Measurements from ENCODE around the gene TBKBP1. TPM values are rescaled to one million over a fixed set of nuclear protein-coding genes. Genes with fewer than 3 reads are reported as not detected.
A peak's percentile ranks its signal among the peaks of the same experiment; 100 is the strongest.

The TBKBP1 gene
- polyA plus RNA-seq, 3 donors = 0.22 to 7.7 (median 0.45) TPM

GRCh38 chr17:47653442-47653841 lies 40.5 kb upstream of the TBKBP1 start:
- peaks cover 30% of the 10 kb centered on the region for H3K4me1 Mint-ChIP-seq

GRCh38 chr17:47654991-47655390 lies 39.0 kb upstream of the TBKBP1 start:
- Mint-ChIP-seq H3K4me3 (no peak overlapping the region), H3K9me3 (no peaks in the 10 kb centered on the region), H3K27ac (peak overlapping the region in 3 of 7 donors; percentile 28 to 52 (median 31)), H3K4me1 (peaks cover 33% of the 10 kb centered on the region), H3K27me3 (ENCODE audit: low read depth in 3 of 3) (peaks cover 0 to 2% (median 0%) of the 10 kb centered on the region in 3 donors), H3K36me3 (peaks cover 63 to 74% of the 10 kb centered on the region in 2 donors)
- Histone ChIP-seq H3K4me1 (ENCODE audit: control insufficient read depth in 1 of 2, insufficient read depth in 2 of 2, low read length in 2 of 2) (peaks cover 32 to 48% of the 10 kb centered on the region in 2 donors), H3K9ac (ENCODE audit: insufficient read depth, low read length, poor library complexity, severe bottlenecking) (no peak overlapping the region), H3K4me2 (replicated peaks; ENCODE audit: extremely low read depth, low read length, poor library complexity, severe bottlenecking) (no peak overlapping the region), H3K4me3 (replicated peaks in 1 of 3; ENCODE audit: low read depth in 2 of 3, low read length in 3 of 3) (no peak overlapping the region), H3K9me3 (replicated peaks in 1 of 2; ENCODE audit: control insufficient read depth in 1 of 2, insufficient read depth in 1 of 2, low read length in 2 of 2) (no peaks in the 10 kb centered on the region), H3K79me2 (ENCODE audit: insufficient read depth, low read length) (peaks cover 86% of the 10 kb centered on the region), H3K36me3 (replicated peaks in 1 of 2; ENCODE audit: control insufficient read depth in 1 of 2, insufficient read depth in 2 of 2, low read length in 2 of 2) (peaks cover 70 to 78% of the 10 kb centered on the region in 2 donors), H3K27ac (ENCODE audit: low read depth in 1 of 2, low read length in 2 of 2) (peak overlapping the region in 1 of 2 donors; percentile 57), H2AFZ (ENCODE audit: insufficient read depth, low read depth, low read length, poor library complexity, severe bottlenecking) (no peak overlapping the region), H3K27me3 (ENCODE audit: control insufficient read depth in 2 of 2, insufficient read depth in 2 of 2, low read length in 2 of 2) (no peaks in the 10 kb centered on the region), H4K20me1 (ENCODE audit: insufficient read depth, low read length) (peaks cover 79% of the 10 kb centered on the region)
- intact Hi-C loops (cut with micrococcal nuclease) = no loop called here
- no peak for TF ChIP-seq CTCF (IDR thresholded peaks at IDR 0.05)
- DNase-seq = no peak
- 90% methylated on average over 2 of the region's 6 CpGs for WGBS (ENCODE audit: insufficient coverage)

More at GRCh38 chr17:47653442-47653841, 40.5 kb upstream of the TBKBP1 start:
- DNase-seq = no peak
- intact Hi-C loops (cut with micrococcal nuclease) = no loop called here
- Mint-ChIP-seq H3K27me3 (ENCODE audit: low read depth in 3 of 3) (peaks cover 0 to 2% (median 0%) of the 10 kb centered on the region in 3 donors), H3K9me3 (no peaks in the 10 kb centered on the region), H3K36me3 (peaks cover 58 to 69% of the 10 kb centered on the region in 2 donors), H3K27ac (no peak overlapping the region), H3K4me3 (no peak overlapping the region)
- H3K4me1 ChIP-seq (ENCODE audit: control insufficient read depth in 1 of 2, insufficient read depth in 2 of 2, low read length in 2 of 2) = peaks cover 26 to 45% of the 10 kb centered on the region in 2 donors
- H3K27ac ChIP-seq (ENCODE audit: low read depth in 1 of 2, low read length in 2 of 2) = peak overlapping the region in 1 of 2 donors; percentile 42
- H4K20me1 ChIP-seq (ENCODE audit: insufficient read depth, low read length) = peaks cover 79% of the 10 kb centered on the region
- H3K36me3 ChIP-seq (replicated peaks in 1 of 2; ENCODE audit: control insufficient read depth in 1 of 2, insufficient read depth in 2 of 2, low read length in 2 of 2) = peaks cover 64 to 71% of the 10 kb centered on the region in 2 donors
- no peak for TF ChIP-seq CTCF (IDR thresholded peaks at IDR 0.05)
- H2AFZ ChIP-seq (ENCODE audit: insufficient read depth, low read depth, low read length, poor library complexity, severe bottlenecking) = no peak overlapping the region
- peaks cover 89% of the 10 kb centered on the region for H3K79me2 ChIP-seq (ENCODE audit: insufficient read depth, low read length)
- H3K9me3 ChIP-seq (replicated peaks in 1 of 2; ENCODE audit: control insufficient read depth in 1 of 2, insufficient read depth in 1 of 2, low read length in 2 of 2) = no peaks in the 10 kb centered on the region
- no peak overlapping the region for H3K4me3 ChIP-seq (replicated peaks in 1 of 3; ENCODE audit: low read depth in 2 of 3, low read length in 3 of 3)
- H3K27me3 ChIP-seq (ENCODE audit: control insufficient read depth in 2 of 2, insufficient read depth in 2 of 2, low read length in 2 of 2) = no peaks in the 10 kb centered on the region
- no peak overlapping the region for H3K4me2 ChIP-seq (replicated peaks; ENCODE audit: extremely low read depth, low read length, poor library complexity, severe bottlenecking)
- WGBS (ENCODE audit: insufficient coverage) = 100% methylated on average over 1 of the region's 2 CpGs
- H3K9ac ChIP-seq (ENCODE audit: insufficient read depth, low read length, poor library complexity, severe bottlenecking) = no peak overlapping the region
